Astrocyte (in vitro differentiated cells and primary cell): ENCODE data around the gene ADCY1. TPM values are rescaled to one million over a fixed set of nuclear protein-coding genes. Genes with fewer than 3 reads are reported as not detected.

Source experiments
- DNase-seq: peaks from one replicate; pipeline ENCODE4 v3.0.0-alpha.2; 2010; ENCODE audit warnings: low read depth
- FAIRE-seq: peaks from 2 replicates; lab custom pipeline; 2011; peaks lifted over from hg19 to GRCh38; lab: Jason Lieb, UNC
- H2AFZ ChIP-seq: 2 replicates; pipeline ENCODE4 v1.6.0; 2012; ENCODE audit warnings: low read depth, low read length, inconsistent platforms
- H3K27ac ChIP-seq: 2 replicates; pipeline ENCODE4 v1.5.1; 2011; ENCODE audit warnings: low read depth, low read length, inconsistent platforms
- H3K27me3 ChIP-seq: 2 replicates; pipeline ENCODE4 v1.6.0; 2011; ENCODE audit warnings: low read length, inconsistent platforms; ENCODE audit not compliant: insufficient read depth
- H3K36me3 ChIP-seq: 2 replicates; pipeline ENCODE4 v1.5.1; 2011; ENCODE audit warnings: low read length, inconsistent platforms; ENCODE audit not compliant: insufficient read depth
- H3K4me1 ChIP-seq: 2 replicates; pipeline ENCODE4 v1.5.1; 2011; ENCODE audit warnings: low read length, inconsistent platforms; ENCODE audit not compliant: insufficient read depth
- H3K4me2 ChIP-seq: 2 replicates; pipeline ENCODE4 v1.6.0; 2012; ENCODE audit warnings: low read length, inconsistent platforms
- H3K4me3 ChIP-seq: 2 replicates; pipeline ENCODE4 v1.5.1; 2011; ENCODE audit warnings: low read depth, mild to moderate bottlenecking, low read length, inconsistent platforms; ENCODE audit not compliant: insufficient read depth
- H3K79me2 ChIP-seq: 2 replicates; pipeline ENCODE4 v1.6.0; 2012; ENCODE audit warnings: mild to moderate bottlenecking, low read length, inconsistent platforms; ENCODE audit not compliant: insufficient read depth
- H3K9ac ChIP-seq: 2 replicates; pipeline ENCODE4 v1.6.0; 2012; ENCODE audit warnings: mild to moderate bottlenecking, low read length, inconsistent platforms
- H3K9me3 ChIP-seq: 2 replicates; pipeline ENCODE4 v1.5.1; 2012; ENCODE audit warnings: low read depth, mild to moderate bottlenecking, low read length, inconsistent platforms; ENCODE audit not compliant: insufficient read depth
- H4K20me1 ChIP-seq: 2 replicates; pipeline ENCODE4 v1.6.0; 2012; ENCODE audit warnings: low read length, inconsistent platforms; ENCODE audit not compliant: insufficient read depth
- H3K27ac Mint-ChIP-seq: one replicate; pipeline ENCODE4 v1.8.0; 2021; ENCODE audit warnings: mild to moderate bottlenecking, mixed read lengths; ENCODE audit not compliant: unreplicated experiment
- H3K27me3 Mint-ChIP-seq: one replicate; pipeline ENCODE4 v1.8.0; 2021; ENCODE audit warnings: low read depth, mixed read lengths; ENCODE audit not compliant: unreplicated experiment
- H3K36me3 Mint-ChIP-seq: one replicate; pipeline ENCODE4 v1.8.0; 2021; ENCODE audit warnings: low read depth, mixed read lengths; ENCODE audit not compliant: unreplicated experiment
- H3K4me1 Mint-ChIP-seq: one replicate; pipeline ENCODE4 v1.8.0; 2021; ENCODE audit warnings: low read depth, mixed read lengths; ENCODE audit not compliant: unreplicated experiment
- H3K4me3 Mint-ChIP-seq: one replicate; pipeline ENCODE4 v1.8.0; 2021; ENCODE audit warnings: mild to moderate bottlenecking, moderate library complexity, mixed read lengths; ENCODE audit not compliant: unreplicated experiment
- H3K9me3 Mint-ChIP-seq: one replicate; pipeline ENCODE4 v1.8.0; 2021; ENCODE audit warnings: mild to moderate bottlenecking, mixed read lengths; ENCODE audit not compliant: unreplicated experiment
- CTCF ChIP-seq: IDR thresholded peaks from 2 replicates; pipeline ENCODE4 v1.5.1; 2011; ENCODE audit warnings: low read depth, mild to moderate bottlenecking, inconsistent platforms, low read length, moderate library complexity; ENCODE audit not compliant: insufficient read depth
- EZH2 ChIP-seq: IDR thresholded peaks from 2 replicates; pipeline ENCODE4 v1.6.1; 2012; ENCODE audit warnings: mild to moderate bottlenecking, low read length, inconsistent platforms; ENCODE audit not compliant: insufficient read depth
- total RNA-seq: library from RNA; stranded (reverse); gene quantifications from 2 replicates; pipeline ENCODE4 v1.2.1, GENCODE V29; 2021

ADCY1 gene
- total RNA-seq, 1 donor from 2014 or later = 1.6 TPM

- no peak overlapping the region for H3K4me2 ChIP-seq
- Mint-ChIP-seq H3K27me3 (no peaks in the 10 kb centered on the region), H3K9me3 (no peaks in the 10 kb centered on the region), H3K4me3 (no peak overlapping the region), H3K27ac (no peak overlapping the region), H3K36me3 (peaks cover 4% of the 10 kb centered on the region), H3K4me1 (peaks cover 2% of the 10 kb centered on the region)
- H3K27me3 ChIP-seq = no peaks in the 10 kb centered on the region
- FAIRE-seq (no peak), DNase-seq (peak; percentile 51)
- no peaks in the 10 kb centered on the region for H4K20me1 ChIP-seq
- no peaks in the 10 kb centered on the region for H3K79me2 ChIP-seq
- no peaks in the 10 kb centered on the region for H3K4me1 ChIP-seq
- no peak overlapping the region for H3K27ac ChIP-seq
- H3K9ac ChIP-seq = no peak overlapping the region
- no peak overlapping the region for H2AFZ ChIP-seq
- TF ChIP-seq EZH2 (no peak), CTCF (no peak)
- H3K4me3 ChIP-seq = no peak overlapping the region
- H3K9me3 ChIP-seq = no peaks in the 10 kb centered on the region
- peaks cover 4% of the 10 kb centered on the region for H3K36me3 ChIP-seq
Observed at GRCh38 chr7:45718464-45719330, 144.5 kb downstream of the ADCY1 start.

DNA sequence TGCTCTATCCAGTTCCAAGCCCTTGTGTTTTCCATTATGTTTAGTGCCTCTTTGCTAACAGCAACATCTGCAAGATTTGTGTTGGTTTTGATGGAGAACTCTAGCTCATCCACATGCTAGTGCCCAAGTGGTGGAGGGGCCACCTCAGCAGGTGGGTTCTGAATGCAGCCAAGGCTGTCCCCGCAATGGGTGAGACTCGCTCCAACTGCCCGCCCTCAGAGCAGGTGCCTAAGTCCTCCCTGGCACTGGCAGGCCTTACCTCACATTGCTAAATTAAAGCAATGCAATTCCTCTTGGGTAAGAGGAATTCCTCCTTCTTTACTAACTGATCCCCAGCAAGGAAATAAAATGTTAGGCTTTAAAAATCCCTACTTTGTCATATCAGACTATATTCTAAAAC is 146.8 kb downstream of the ADCY1 start:
- no peak overlapping the region for H2AFZ ChIP-seq
- FAIRE-seq (no peak), DNase-seq (no peak)
- H3K4me3 Mint-ChIP-seq = no peak overlapping the region
- no peak overlapping the region for H3K27ac ChIP-seq
- H3K36me3 Mint-ChIP-seq = peaks cover 23% of the 10 kb centered on the region
- no peaks in the 10 kb centered on the region for H4K20me1 ChIP-seq
- H3K27ac Mint-ChIP-seq = no peak overlapping the region
- no peak overlapping the region for H3K9ac ChIP-seq
- peaks cover 15% of the 10 kb centered on the region for H3K36me3 ChIP-seq
- H3K79me2 ChIP-seq = no peaks in the 10 kb centered on the region
- H3K9me3 Mint-ChIP-seq = peaks cover 2% of the 10 kb centered on the region
- TF ChIP-seq EZH2 = no peak
- no peak for TF ChIP-seq CTCF
- no peak overlapping the region for H3K4me3 ChIP-seq
- H3K9me3 ChIP-seq = no peaks in the 10 kb centered on the region
- H3K4me2 ChIP-seq = no peak overlapping the region
- H3K4me1 Mint-ChIP-seq = peaks cover 2% of the 10 kb centered on the region
- H3K27me3 ChIP-seq = no peaks in the 10 kb centered on the region
- no peaks in the 10 kb centered on the region for H3K4me1 ChIP-seq
- no peaks in the 10 kb centered on the region for H3K27me3 Mint-ChIP-seq
